Stimulated activated CD8-positive, alpha-beta memory T cell treated with anti-CD3 and anti-CD28 coated beads, Interleukin-15, amount 100 ng/mL, for 1 hour (primary cell): Measurements from ENCODE around the gene NAGA.
"Not testable (repeated sequence)": the region's sequence is repeated elsewhere in the genome, so short reads cannot be mapped to it uniquely, and the experiment has no call there.

Source experiments
- DNase-seq: peaks from one replicate; pipeline ENCODE4 v3.0.0-alpha.2; 2020; ENCODE audit warnings: low read depth

Gene NAGA

DNA sequence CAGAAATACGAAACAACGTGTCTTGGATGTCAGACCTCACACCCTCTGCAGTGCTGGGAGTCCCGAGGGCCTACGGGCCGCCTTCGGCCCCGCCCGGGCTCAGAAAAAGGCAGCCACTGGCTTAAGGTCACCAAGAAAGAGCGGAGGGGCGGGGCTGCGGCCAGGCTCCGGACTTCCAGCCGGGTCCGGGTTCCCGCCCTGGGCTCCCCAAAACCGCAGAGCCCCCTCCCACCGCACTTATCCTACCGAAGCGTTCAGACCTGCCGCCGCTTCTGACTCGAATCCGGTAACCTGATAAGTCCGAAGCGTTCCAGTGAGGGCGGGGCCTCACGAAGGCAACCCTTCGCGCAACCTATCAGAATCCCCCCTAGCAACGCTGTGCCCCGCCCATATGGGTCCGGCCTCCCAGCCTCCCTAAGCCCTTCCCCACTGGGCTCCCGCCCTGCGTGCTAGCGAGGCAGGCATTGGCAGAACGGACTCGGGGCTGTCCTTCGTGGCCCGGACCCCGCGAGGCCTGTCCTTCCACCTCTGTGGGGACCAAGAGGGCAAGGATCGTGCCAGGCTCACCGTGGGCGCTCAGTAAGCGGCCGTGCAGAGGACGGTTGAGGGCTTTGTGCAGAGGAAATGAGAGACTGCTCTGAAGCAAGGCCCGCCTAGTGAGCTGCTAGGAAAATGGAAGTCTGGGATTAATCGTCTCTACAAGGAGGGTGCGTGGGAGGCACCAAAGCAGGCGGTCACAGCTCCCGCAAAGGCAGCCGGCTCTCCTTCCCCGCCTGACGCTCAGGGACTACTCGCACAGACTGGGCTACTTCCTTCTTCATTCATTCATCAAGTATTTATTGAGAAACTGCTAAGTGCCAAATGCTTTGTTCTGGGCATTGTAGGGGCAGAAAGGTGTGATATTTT lies at the start of gene NAGA:
Gene NAGA, minus strand, starts transcription at position 296 of the 906 bp plus-strand sequence. CDS start 515 bp downstream, outside the sequence.
- DNase-seq = peak; percentile 81

DNA sequence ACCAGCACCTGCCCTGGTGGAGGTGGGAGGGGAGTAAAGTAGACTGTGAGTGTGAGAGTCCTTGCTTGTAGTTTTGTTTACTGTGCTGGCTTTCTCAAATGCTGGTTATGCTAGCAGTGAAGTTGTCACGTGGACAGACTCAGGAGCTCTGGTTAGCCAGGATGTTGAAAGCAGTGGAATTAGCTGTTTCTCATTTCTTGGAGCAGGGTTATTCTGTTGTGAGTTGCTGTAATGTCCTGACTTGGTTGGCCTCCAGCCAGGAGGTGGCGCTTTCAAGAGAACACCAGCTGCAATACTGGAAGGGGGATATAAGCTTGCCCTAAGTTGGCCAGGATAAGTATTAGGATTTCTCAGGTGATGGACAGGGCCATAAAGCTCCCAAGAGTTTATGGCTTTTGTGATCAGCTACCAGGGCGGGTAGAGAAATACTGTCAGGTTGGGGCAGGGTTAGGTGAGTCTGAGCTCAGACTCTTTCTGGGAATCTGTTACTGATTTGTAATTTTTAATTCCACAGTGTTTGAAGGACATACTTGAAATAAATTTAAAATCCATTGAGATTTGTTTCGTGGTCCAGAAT lies 46.3 kb upstream of the NAGA start:
- DNase-seq = no peak

DNA sequence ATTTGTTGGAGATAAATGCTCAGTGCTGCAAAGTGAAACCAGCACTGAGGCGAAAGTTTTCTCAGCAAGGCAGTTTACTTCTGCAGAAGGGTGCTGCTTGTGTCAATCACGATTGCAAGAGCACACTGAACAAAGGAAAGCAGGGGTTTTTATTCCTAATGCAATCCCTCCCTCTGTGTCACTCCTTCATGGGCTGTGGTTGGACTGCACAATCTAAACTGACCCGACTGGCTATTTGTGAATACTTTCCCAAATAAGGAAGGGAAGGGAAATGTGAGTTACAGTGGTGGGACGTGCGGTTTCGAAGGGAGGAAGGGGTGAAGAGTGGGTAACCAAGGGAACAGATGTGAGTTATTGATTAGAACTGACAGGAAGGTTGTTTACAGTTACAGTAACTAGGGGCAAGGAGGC lies 44.8 kb upstream of the NAGA start:
- DNase-seq = not testable (repeated sequence)

DNA sequence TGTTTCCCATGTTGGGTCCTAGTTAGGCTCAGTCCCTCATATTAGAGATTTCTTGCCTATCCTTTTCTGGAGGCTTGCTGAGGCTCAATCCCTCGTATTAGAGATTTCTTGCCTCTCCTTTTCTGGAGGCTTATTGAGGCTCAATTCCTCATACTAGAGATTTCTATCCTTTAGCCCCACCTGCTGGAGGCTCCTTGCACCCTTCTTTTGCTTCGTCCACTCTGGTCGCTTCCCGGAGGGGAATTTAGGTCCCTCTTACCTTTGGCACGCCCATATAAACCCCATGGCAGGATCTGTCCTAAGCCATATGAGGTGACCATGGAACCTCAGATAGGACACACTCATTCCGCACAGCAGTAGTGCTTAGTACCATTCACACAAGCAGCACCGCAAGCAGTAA lies 44.1 kb upstream of the NAGA start:
- DNase-seq = no peak

DNA sequence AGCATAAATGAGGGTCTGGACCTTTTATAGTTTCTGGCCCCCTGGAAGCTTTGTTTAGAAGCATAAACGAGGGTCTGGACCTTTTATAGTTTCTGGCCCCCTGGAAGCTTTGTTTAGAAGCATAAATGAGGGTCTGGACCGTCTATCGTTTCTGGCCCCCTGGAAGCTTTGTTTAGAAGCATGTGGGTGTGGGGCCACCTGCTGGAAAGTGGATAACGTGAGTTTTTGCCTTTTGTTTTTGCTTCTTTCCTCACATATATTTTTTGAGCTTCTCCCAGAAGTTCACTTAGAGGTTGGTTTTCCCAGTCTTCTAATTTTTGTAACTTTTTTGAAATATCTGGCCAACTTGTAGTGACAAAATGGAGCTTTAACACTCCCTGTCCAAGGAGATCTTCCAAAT lies 42.2 kb upstream of the NAGA start:
- DNase-seq = not testable (repeated sequence)

DNA sequence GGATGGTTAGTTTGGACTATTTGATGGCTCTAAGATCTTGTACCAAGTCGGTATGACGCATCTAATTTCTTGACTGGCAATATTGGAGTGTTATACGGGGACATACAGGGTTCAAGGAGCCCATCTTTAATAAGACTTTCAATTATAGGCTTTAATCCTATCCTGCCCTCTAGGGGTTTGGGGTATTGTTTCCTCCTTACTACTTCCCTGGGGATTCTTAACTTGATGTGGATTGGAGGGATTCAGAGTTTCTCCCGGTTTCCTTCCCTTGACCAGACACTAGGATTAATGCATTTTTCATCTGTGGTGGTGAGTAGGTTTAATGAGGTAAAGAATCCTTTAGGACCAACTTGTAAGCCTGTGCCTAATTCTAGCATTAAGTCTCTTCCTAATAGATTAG lies 41.2 kb upstream of the NAGA start:
- no peak for DNase-seq

DNA sequence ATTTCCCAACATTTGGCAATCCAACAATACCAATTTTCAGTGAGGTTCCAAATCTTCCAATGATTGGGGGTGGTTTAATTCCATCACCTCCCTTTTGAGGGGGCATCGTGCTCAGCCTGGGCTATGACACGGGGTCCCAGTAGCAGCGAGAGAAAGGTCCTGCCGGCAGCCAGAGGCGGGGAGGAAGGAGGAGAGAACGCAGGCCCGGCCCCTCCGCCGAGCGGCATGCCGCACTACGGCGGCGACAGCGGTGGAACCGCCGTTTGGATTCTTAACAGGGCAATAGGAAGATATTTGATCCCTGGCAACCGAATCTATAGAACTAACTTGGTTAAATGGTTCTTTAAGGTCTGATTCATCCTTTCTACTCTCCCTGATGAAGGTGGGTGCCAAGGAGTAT lies 38.2 kb upstream of the NAGA start:
- no peak for DNase-seq

DNA sequence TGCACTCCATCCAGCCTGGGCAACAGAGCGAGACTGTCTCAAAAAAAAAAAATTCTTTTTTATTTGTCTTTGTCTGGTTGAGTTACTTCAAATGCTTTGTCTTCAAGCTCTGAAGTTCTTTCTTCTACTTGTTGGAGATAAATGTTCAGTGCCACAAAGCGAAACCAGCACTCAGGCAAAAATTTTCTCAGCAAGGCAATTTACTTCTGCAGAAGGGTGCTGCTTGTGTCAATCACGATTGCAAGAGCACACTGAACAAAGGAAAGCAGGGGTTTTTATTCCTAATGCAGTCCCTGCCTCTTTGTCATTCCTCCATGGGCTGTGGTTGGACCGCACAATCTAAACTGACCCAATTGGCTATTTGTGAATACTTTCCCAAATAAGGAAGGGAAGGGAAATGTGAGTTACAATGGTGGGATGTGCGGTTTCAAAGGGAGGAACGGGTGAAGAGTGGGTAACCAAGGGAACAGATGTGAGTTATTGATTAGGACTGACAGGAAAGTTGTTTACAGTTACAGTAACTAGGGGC lies 33.8 kb upstream of the NAGA start:
- DNase-seq = not testable (repeated sequence)

DNA sequence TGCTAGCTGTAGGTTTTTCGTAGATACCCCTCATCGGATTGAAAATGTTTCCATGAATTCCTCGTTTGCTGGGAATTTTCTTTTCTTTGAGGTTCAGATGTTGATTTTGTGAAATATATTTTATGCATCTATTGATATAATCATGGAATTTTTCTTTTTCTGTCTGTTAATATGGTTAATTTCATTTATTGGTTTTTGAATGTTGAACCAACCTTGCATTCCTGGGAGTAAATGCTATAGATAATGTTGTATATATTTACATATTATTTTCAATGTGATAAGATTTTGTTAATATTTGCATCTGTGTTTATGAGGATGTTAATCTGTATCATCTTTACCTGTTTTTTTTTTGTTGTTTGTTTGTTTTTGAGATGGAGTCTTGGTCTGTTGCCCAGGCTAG lies 30.6 kb upstream of the NAGA start:
- DNase-seq = no peak

DNA sequence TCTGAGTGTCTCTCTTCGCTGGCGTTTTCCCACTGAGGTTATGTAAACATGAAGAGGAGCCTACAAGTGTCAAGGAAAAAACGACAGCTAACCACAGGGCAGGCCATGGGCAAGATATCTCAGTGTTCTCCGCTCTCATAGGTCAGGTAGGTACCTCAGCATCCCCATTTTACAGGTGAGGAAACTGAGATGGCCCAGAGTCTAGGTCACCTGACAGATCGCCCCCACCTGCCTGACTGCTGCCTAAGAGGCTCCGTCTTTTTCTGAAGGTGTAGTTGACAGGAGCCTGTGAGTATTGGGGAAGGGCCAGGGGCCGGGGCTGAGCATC lies 20.8 kb upstream of the NAGA start:
- no peak for DNase-seq

DNA sequence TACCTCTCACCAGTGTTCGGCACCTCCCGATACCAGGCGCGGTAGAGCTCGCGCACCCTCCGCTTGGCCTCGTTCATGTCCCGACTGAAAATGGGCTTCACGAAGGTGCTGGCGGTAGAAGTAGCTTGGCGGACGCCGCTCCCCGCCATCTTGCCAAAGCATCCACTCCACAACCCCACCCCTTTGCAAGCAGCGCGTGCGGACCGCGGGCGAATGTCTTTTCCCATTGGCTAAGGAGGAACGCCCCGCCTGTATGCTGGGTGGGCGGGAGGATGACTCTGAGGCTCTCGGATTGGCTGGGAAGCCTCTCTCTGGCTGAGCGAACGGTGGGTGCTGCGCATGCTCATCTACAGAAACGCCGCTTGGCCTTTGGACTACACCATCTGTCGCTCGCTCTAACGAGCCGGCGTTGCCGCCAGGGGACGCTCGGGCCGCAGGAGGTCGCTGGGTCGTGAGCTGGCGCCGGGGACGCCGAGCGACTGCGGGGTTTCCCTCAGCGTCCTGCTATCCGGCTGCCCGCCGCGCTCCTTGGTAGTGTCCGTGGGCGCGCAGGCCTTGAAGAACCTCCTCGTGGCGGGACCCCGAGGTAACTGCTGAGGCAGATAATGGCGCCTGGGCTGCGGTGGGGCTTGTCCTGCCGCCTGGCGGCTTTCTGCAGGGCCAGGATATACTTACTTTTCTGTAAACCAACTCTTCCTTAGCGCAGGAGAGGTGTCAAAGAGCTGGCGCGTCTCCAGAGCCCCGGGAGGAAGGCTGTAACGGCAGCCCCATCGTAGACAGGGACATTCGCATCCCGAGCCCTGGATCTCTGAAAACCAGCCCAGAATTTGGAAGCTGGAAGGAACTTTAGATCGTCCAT lies 20.2 kb upstream of the NAGA start, which contains the start of gene NDUFA6:
Gene NDUFA6, minus strand, starts transcription at position 177 of the 859 bp plus-strand sequence. Its CDS starts 28 bp downstream, at position 149.
- DNase-seq = peak; percentile 96

DNA sequence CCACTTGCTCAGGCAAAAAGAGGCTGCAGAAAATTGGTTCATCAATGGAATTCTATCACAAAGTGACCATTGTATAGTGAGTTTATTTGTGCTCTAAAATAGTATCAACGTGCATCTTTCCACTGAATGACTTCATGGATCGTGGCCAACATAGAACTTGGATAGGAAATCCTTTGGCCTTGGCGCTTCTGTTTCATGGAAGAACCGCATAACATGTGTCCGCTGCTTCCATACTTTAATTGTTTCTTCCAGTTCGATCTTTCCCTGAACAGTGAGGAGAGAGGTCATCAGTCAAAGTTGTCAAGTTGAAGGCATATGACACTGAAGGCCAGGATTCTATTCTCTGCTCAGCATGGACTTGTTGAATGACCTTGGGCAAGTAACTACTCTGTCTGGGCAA lies 15.4 kb upstream of the NAGA start:
- no peak for DNase-seq

DNA sequence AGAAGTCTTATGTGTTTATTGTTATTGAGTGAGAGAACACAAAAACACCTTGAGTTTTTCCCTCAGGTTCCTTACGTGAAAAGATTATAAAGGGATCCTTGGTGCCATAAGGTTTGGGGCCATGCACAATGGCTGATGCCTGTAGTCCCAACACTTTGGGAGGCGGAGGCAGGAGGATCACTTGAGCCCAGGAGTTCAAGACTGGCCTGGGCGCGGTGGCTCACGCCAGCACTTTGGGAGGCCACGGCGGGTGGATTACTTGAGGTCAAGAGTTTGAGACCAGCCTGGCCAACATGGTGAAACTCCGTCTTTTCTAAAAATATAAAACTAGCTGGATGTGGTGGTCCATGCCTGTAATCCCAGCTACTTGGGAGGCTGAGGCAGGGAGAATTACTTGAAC lies 14.3 kb upstream of the NAGA start:
- DNase-seq = no peak

DNA sequence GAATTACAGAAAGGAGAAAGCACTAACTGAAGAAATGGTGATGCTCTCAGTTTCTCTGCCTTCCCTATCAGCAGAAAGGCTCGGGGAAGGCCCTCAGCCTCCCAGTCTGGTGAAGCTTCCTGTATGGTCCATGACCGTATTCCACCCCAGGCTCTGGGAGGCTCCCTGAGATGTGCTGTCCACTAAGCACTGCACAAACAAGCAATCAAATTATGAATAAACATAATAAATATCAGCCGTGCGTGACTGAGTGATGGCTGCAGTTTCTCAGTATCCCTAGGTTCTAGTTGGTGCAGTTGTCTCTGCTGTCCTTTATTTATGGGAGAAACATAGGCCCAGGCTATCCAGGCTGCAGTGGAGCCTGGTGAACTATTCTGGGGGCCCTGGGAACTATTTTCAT lies 12.5 kb upstream of the NAGA start:
- DNase-seq = no peak

DNA sequence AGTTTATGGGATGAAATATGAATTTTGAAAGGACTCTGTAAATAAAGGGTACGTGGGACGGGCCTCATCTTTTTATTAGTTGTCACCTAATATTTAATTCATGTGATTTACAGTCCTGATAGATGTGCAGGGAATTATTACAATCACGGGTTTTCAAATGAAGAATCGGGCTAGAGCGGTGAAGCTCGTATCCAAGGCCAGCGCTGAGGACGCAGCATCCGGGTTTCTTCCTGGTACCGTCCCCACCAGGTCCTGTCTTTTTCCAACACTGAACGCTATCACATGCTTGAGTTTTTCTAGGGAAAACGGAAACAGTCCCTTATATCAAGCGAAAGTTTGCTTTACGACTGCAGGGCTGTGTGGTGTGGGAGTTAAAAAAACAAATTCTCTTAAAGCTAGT lies 9.7 kb upstream of the NAGA start:
- DNase-seq = no peak

DNA sequence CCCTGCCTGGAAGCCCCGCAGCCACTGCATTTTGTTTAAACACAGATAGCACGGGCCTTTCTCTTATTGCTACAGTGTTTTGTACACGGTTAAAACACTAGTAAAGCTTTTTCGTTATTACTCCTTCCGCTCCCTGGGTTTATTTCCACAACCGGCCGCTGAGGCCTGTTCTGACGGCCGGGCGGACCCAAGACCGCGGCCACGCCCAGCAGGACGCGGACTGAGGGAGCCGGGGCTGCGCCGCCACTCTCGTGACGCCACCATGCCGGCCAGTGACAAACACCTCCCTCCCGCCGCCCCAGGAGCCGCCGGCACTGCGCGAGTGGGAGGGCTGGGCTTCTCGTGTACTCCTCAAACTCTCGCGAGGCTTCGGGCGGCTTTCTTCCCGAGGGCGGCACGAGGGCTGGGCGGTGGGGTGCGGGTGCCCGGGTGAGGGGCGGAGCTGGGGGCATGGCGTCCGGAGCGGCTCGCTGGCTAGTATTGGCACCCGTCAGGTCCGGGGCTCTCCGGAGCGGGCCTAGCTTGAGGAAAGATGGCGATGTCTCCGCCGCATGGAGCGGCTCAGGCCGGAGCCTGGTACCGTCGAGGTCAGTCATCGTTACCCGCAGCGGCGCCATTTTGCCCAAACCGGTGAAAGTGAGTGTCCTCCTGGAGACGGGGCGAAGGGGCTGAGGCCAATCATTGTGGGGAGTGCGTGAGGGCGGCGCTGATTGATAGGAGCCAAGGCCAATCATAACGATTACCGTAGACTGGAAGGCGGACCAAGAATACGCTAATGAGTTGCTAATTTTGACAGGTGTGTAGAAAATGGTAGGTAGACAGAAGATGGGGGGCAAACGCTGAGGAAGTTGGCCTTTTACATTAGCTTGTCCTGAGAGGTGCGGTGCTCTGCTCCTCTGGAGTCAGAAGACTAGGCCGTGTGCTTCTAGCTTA lies 9.0 kb upstream of the NAGA start, which contains the start of gene SMDT1:
Gene SMDT1, plus strand, starts transcription at position 382 of the 933 bp plus-strand sequence. Its CDS starts 69 bp downstream, at position 451.
- DNase-seq = peak; percentile 91

DNA sequence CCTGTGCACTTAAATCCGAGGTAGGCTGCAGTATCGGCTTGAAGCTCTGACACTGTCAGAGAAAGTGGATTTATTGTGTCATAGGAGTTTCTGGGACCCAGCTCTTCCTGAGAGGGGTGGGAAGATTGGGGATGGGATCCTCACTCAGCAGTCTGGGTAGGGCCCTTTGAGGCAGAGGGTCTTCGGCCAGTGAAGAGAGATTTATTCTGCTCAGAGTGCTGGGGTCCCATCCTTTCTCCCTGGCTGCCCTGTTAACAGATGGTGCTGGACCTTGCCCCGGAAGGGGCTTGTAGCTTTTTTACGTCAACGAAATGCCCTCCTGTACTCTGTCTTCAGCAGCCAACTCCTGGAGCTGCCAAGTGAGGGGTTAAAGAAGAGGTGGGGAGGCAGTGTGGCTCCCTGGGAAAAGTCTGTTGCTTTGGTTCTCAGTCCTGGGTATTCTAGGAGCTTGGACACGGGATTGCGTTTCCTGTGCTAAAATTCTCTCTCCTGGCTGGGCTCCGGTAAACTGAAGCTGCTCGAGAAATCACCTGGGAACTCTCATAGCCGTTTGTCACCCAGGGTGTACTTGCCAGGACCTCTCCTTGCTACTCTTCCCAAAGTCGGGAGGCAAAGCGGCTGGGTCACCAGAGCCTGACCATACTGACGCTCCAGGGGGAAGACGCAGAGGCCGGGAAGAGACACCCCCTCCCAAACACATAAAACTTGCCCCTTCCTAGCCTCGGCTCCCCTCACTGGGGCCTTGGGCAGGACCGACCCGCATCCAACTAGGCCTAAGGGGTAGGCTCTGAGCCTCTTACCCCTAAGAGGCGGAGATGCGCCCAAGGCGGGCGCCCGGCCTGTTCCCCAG lies 8.1 kb upstream of the NAGA start:
- no peak for DNase-seq

DNA sequence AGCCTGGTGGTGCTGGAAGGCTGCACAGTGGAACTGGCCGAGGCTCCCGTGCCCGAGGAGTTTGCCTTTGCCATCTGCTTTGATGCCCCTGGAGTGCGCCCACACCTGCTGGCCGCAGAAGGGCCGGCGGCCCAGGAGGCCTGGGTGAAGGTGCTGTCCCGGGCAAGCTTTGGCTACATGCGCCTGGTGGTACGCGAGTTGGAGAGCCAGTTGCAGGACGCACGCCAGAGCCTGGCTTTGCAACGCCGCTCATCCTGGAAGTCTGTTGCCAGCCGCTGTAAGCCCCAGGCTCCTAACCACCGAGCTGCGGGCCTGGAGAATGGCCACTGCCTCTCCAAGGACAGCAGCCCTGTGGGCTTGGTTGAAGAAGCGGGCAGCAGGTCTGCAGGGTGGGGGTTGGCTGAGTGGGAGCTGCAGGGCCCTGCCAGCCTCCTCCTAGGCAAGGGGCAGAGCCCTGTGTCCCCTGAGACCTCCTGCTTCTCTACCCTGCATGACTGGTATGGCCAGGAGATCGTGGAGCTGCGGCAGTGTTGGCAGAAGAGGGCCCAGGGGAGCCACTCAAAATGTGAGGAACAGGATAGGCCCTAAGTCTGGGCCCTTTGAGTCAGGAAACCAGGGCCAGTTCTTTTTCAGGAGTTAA lies 7.0 kb upstream of the NAGA start:
- DNase-seq = no peak

DNA sequence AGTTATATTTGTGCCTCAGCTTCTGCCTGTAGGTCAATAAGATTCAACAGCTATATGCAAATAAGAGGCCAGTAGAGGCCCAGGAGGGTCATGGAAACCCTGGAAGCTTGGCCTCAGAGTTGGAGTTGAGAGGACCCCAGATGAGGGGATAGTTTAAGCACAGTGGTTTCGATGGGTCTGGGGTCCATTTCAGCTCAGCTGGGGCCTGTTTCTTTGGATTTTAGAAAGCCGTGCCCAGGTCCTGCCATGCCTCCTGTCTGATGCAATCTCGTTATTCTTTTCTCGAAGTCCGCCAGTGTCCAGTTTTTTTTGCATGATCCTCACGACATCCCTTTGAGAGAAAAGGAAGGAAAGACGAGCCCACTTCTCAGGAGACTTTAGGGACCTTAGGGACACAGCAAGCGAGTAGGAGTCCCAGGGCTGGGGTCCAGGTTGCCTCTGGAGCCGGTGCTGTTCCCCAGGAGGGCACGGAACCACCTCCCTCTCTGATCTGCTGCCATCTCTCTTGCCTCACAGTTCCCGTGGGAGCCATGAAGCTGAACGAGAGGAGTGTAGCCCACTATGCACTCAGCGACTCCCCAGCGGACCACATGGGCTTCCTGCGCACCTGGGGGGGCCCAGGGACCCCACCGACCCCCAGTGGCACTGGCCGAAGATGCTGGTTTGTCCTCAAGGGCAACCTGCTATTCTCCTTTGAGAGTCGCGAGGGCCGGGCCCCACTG lies 6.3 kb upstream of the NAGA start:
- DNase-seq = no peak
